Naive thymus-derived CD8-positive, alpha-beta T cell (primary cell): ENCODE data around the gene SEMA4G. TPM values are rescaled to one million over a fixed set of nuclear protein-coding genes. Genes with fewer than 3 reads are reported as not detected.
A peak's percentile ranks its signal among the peaks of the same experiment; 100 is the strongest.

ENCODE experiments used
- ATAC-seq, 2 donors: fragments of 150-1000 bp; cut with Tn5 transposase in 1 of 2; sonication (Bioruptor Pico), chemical (Tn5 transposase) in 1 of 2; 1 replicate in 1 of 2; 2 replicates in 1 of 2; pipeline ENCODE4 v1.10.0; 2021; ENCODE audit warnings: mild to moderate bottlenecking in 2 of 2, moderate library complexity in 2 of 2
- POLR2A ChIA-PET: fragments of 350-600 bp; sonication (Branson Sonifier 250); formaldehyde crosslinking; loops from one replicate; lab custom pipeline; 2021; ENCODE audit warnings: antibody characterized with exemption; lab: Charles Lee
- DNase-seq, 10 donors: peaks; one replicate each; pipeline versions ENCODE4 v3.0.0 to v3.0.0-alpha.2; 2020 to 2022
- H3K27ac Mint-ChIP-seq, 10 donors: one replicate each; pipeline ENCODE4 v1.8.0; 2020 to 2022; ENCODE audit warnings: mild to moderate bottlenecking in 10 of 10, mixed read lengths in 10 of 10, moderate library complexity in 4 of 10, inconsistent platforms in 1 of 10
- H3K27me3 Mint-ChIP-seq, 5 donors: one replicate each; pipeline ENCODE4 v1.8.0; 2021 to 2022; ENCODE audit warnings: mixed read lengths in 5 of 5
- H3K36me3 Mint-ChIP-seq, 3 donors: one replicate each; pipeline ENCODE4 v1.8.0; 2020 to 2022; ENCODE audit warnings: mixed read lengths in 3 of 3, mild to moderate bottlenecking in 2 of 3, inconsistent platforms in 1 of 3
- H3K4me1 Mint-ChIP-seq, 4 donors: one replicate each; pipeline ENCODE4 v1.8.0; 2021 to 2022; ENCODE audit warnings: mixed read lengths in 4 of 4
- H3K4me3 Mint-ChIP-seq, 10 donors: one replicate each; pipeline ENCODE4 v1.8.0; 2020 to 2022; ENCODE audit warnings: mild to moderate bottlenecking in 10 of 10, mixed read lengths in 10 of 10, moderate library complexity in 6 of 10, inconsistent platforms in 1 of 10
- H3K9me3 Mint-ChIP-seq, 9 donors: one replicate each; pipeline ENCODE4 v1.8.0; 2020 to 2022; ENCODE audit warnings: mixed read lengths in 9 of 9, mild to moderate bottlenecking in 3 of 9, inconsistent platforms in 1 of 9, moderate library complexity in 1 of 9
- polyA plus RNA-seq, 3 donors: library from polyadenylated mRNA; unstranded; fragments of 300-500 nt; fragmentation: Illumina TruSeq; gene quantifications; one replicate each; pipeline ENCODE4 v1.2.3, GENCODE V29; 2021
- total RNA-seq, 8 experiments: library from RNA in 2 of 8; stranded (reverse) in 2 of 8; gene quantifications; one replicate each; pipeline ENCODE4 v1.2.3 and lab custom pipeline; 2021 to 2026

The SEMA4G gene
- total and polyA plus RNA-seq, 5 experiments from 2014 or later = 0.14 to 2.0 (median 1.6) TPM; not detected in 2

GRCh38 chr10:100982916-100983830 is 13.9 kb downstream of the SEMA4G start:
- no peak for DNase-seq
- peak overlapping the region in 1 of 10 donors; percentile 73 for H3K4me3 Mint-ChIP-seq
- no peaks in the 10 kb centered on the region for H3K27me3 Mint-ChIP-seq
- POLR2A ChIA-PET = no interaction called here
- H3K27ac Mint-ChIP-seq = no peak overlapping the region
- H3K36me3 Mint-ChIP-seq = peaks cover 0 to 46% (median 13%) of the 10 kb centered on the region in 3 donors
- no peaks in the 10 kb centered on the region for H3K9me3 Mint-ChIP-seq
- H3K4me1 Mint-ChIP-seq = peaks cover 13 to 32% (median 29%) of the 10 kb centered on the region in 4 donors
- ATAC-seq = no peak

DNA sequence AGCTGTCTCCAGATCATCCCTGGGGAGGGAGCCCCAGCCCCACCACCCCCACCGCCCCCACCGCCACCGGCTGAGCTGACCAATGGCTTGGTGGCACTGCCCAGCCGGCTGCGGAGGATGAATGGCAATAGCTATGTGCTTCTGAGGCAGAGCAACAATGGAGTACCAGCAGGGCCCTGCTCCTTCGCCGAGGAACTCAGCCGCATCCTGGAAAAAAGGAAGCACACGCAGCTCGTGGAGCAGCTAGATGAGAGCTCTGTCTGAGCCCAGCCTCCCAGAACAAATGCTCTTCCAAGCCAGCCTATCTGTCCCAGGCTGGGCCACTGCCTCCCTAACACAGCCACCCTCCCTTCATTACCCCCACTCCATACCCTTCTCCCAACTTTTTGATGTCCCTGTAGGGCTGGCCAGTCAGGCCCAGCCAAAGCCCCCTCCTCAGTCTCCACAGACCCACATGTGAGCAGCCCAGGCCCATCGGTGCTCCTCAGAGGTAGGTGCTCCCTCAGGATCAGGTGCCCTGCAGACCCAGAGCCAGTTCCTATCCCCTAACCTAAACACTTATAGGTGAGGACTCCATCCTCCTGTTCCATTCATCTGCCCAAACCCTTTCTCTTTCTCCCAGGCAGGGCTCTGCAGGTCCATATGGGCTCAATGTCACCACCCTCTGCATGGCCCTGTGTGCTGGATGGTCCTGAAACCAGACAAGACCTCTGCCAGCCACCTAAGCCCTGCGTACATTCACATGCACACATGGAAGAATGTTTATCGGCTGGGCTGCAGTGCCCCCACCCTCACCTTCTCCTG is 14.8 kb downstream of the SEMA4G start:
- Mint-ChIP-seq H3K4me1 (peaks cover 13 to 38% (median 30%) of the 10 kb centered on the region in 4 donors), H3K4me3 (peak overlapping the region in 1 of 10 donors; percentile 40), H3K36me3 (peaks cover 0 to 45% (median 13%) of the 10 kb centered on the region in 3 donors), H3K27me3 (no peaks in the 10 kb centered on the region), H3K27ac (peak overlapping the region in 3 of 10 donors; percentile 38 to 80 (median 79)), H3K9me3 (no peaks in the 10 kb centered on the region)
- POLR2A ChIA-PET = interaction anchor here (6.7 kb wide), 1 partner anchor 13 kb away, joined by 82 read pairs; the partner anchor contains the start of gene LZTS2
- DNase-seq = no peak
- ATAC-seq = no peak

- H3K27ac Mint-ChIP-seq = peak overlapping the region in 1 of 10 donors; percentile 38
- H3K36me3 Mint-ChIP-seq = peaks cover 0 to 47% (median 15%) of the 10 kb centered on the region in 3 donors
Measured at GRCh38 chr10:100984672-100985177, 15.4 kb downstream of the SEMA4G start.

GRCh38 chr10:100985336-100985735 is 16.0 kb downstream of the SEMA4G start:
- no peak for ATAC-seq
- H3K36me3 Mint-ChIP-seq = peaks cover under 1 to 44% (median 15%) of the 10 kb centered on the region in 3 donors
- POLR2A ChIA-PET = interaction anchor here (6.7 kb wide), 1 partner anchor 12 kb away, joined by 82 read pairs; the partner anchor contains the start of gene LZTS2
- H3K27ac Mint-ChIP-seq = peak overlapping the region in 1 of 10 donors; percentile 37
- no peak for DNase-seq
- H3K27me3 Mint-ChIP-seq = no peaks in the 10 kb centered on the region
- peaks cover 13 to 48% (median 35%) of the 10 kb centered on the region in 4 donors for H3K4me1 Mint-ChIP-seq
- H3K9me3 Mint-ChIP-seq = no peaks in the 10 kb centered on the region
- peak overlapping the region; percentile 2 to 100 (median 96) for H3K4me3 Mint-ChIP-seq

More at GRCh38 chr10:100984672-100985177, 15.4 kb downstream of the SEMA4G start:
- Mint-ChIP-seq H3K4me3 (no peak overlapping the region), H3K4me1 (peaks cover 13 to 44% (median 34%) of the 10 kb centered on the region in 4 donors), H3K9me3 (no peaks in the 10 kb centered on the region), H3K27me3 (no peaks in the 10 kb centered on the region)
- POLR2A ChIA-PET = interaction anchor here (6.7 kb wide), 1 partner anchor 13 kb away, joined by 82 read pairs; the partner anchor contains the start of gene LZTS2
- no peak for DNase-seq
- ATAC-seq = no peak

DNA sequence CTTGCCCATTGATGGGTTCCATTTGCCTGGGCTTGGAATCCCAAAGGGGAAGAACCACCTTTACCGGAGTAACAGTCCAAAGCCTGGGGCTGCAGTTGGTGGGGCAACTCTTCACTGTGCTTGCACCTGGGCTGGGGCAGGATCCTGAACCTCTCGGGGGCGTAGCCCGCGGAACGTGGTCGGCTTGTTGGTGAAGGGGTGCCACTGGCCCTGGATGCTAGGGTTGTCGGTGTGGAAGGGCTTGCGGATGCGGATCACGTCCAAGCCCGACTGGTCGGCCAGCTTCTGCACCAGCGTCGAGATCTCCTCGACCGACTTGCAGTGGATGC is 17.3 kb downstream of the SEMA4G start:
- H3K9me3 Mint-ChIP-seq = no peaks in the 10 kb centered on the region
- ATAC-seq (no peak), DNase-seq (no peak)
- H3K27ac Mint-ChIP-seq = peak overlapping the region in 8 of 10 donors; percentile 85 to 97 (median 94)
- H3K36me3 Mint-ChIP-seq = peaks cover 5 to 47% (median 22%) of the 10 kb centered on the region in 3 donors
- peak overlapping the region; percentile 95 to 100 (median 97) for H3K4me3 Mint-ChIP-seq
- no peaks in the 10 kb centered on the region for H3K27me3 Mint-ChIP-seq
- H3K4me1 Mint-ChIP-seq = peaks cover 21 to 56% (median 44%) of the 10 kb centered on the region in 4 donors
- POLR2A ChIA-PET = interaction anchor here (1.6 to 6.7 kb wide), 2 partner anchors 11 to 12 kb away, joined by 4 to 82 read pairs; partner anchors contain the start of gene LZTS2

- Mint-ChIP-seq H3K4me1 (peaks cover 21 to 56% (median 44%) of the 10 kb centered on the region in 4 donors), H3K9me3 (no peaks in the 10 kb centered on the region), H3K27ac (peak within 1 kb of the TSS; percentile 85 to 97 (median 95)), H3K27me3 (no peaks in the 10 kb centered on the region), H3K36me3 (peaks cover 5 to 44% (median 19%) of the 10 kb centered on the region in 3 donors), H3K4me3 (peak within 1 kb of the TSS; percentile 95 to 100 (median 97))
- POLR2A ChIA-PET = interaction anchor here (0.7 to 6.7 kb wide), 5 partner anchors 10 to 74 kb away, joined by 3 to 82 read pairs (median 3); partner anchors contain the start of genes LZTS2, PDZD7 and SFXN3
- ATAC-seq (peak; percentile 96 to 97), DNase-seq (peak; percentile 73 to 93 (median 83))
Measured at GRCh38 chr10:100986952-100987684, 17.8 kb downstream of the SEMA4G start, which contains the start of the genes MRPL43 and TWNK. TSS of gene MRPL43 (minus strand) at chr10:100987497. CDS start at chr10:100987443, 54 bp downstream. TSS of gene TWNK (plus strand) at chr10:100987543. CDS start at chr10:100988211, 668 bp downstream.

- peak; percentile 2 to 8 for ATAC-seq
- H3K36me3 Mint-ChIP-seq = peaks cover 5 to 43% (median 16%) of the 10 kb centered on the region in 3 donors
- POLR2A ChIA-PET = interaction anchor here (0.7 to 6.7 kb wide), 5 partner anchors 10 to 74 kb away, joined by 3 to 82 read pairs (median 3); partner anchors contain the start of genes LZTS2, PDZD7 and SFXN3
Measured at GRCh38 chr10:100987685-100988049, 18.4 kb downstream of the SEMA4G start.

DNA sequence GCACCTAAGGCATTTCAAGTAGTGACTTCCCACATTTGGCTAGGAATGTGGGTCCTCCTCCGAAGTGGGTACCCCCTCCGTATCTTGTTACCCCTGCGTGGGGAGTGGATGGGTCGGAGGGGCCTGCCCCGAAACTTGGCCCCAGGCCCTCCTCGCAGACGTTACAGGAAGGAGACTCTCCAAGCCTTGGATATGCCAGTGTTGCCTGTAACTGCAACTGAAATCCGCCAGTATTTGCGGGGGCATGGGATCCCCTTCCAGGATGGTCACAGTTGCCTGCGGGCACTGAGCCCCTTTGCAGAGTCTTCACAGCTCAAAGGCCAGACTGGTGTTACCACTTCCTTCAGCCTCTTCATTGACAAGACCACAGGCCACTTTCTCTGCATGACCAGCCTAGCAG is 18.9 kb downstream of the SEMA4G start:
- Mint-ChIP-seq H3K36me3 (peaks cover 5 to 45% (median 14%) of the 10 kb centered on the region in 3 donors), H3K9me3 (no peaks in the 10 kb centered on the region), H3K4me1 (peaks cover 21 to 56% (median 44%) of the 10 kb centered on the region in 4 donors), H3K27ac (peak overlapping the region in 3 of 10 donors; percentile 85 to 94 (median 90)), H3K27me3 (no peaks in the 10 kb centered on the region), H3K4me3 (peak overlapping the region; percentile 95 to 100 (median 97))
- DNase-seq (no peak), ATAC-seq (no peak)
- POLR2A ChIA-PET = interaction anchor here (6.7 kb wide), 1 partner anchor 9 kb away, joined by 82 read pairs; the partner anchor contains the start of gene LZTS2

More at GRCh38 chr10:100987685-100988049, 18.4 kb downstream of the SEMA4G start:
- peak overlapping the region; percentile 85 to 97 (median 95) for H3K27ac Mint-ChIP-seq
- no peaks in the 10 kb centered on the region for H3K9me3 Mint-ChIP-seq
- no peaks in the 10 kb centered on the region for H3K27me3 Mint-ChIP-seq
- H3K4me3 Mint-ChIP-seq = peak overlapping the region; percentile 95 to 100 (median 97)
- H3K4me1 Mint-ChIP-seq = peaks cover 21 to 56% (median 44%) of the 10 kb centered on the region in 4 donors
- no peak for DNase-seq

GRCh38 chr10:100989088-100989487 is 19.8 kb downstream of the SEMA4G start:
- H3K36me3 Mint-ChIP-seq = peaks cover 5 to 48% (median 14%) of the 10 kb centered on the region in 3 donors
- H3K27me3 Mint-ChIP-seq = no peaks in the 10 kb centered on the region
- H3K4me1 Mint-ChIP-seq = peaks cover 20 to 56% (median 44%) of the 10 kb centered on the region in 4 donors
- H3K4me3 Mint-ChIP-seq = peak overlapping the region in 5 of 10 donors; percentile 28 to 71 (median 41)
- no peaks in the 10 kb centered on the region for H3K9me3 Mint-ChIP-seq
- H3K27ac Mint-ChIP-seq = no peak overlapping the region
- DNase-seq (no peak), ATAC-seq (no peak)
- POLR2A ChIA-PET = interaction anchor here (6.7 kb wide), 1 partner anchor 8 kb away, joined by 82 read pairs; the partner anchor contains the start of gene LZTS2

DNA sequence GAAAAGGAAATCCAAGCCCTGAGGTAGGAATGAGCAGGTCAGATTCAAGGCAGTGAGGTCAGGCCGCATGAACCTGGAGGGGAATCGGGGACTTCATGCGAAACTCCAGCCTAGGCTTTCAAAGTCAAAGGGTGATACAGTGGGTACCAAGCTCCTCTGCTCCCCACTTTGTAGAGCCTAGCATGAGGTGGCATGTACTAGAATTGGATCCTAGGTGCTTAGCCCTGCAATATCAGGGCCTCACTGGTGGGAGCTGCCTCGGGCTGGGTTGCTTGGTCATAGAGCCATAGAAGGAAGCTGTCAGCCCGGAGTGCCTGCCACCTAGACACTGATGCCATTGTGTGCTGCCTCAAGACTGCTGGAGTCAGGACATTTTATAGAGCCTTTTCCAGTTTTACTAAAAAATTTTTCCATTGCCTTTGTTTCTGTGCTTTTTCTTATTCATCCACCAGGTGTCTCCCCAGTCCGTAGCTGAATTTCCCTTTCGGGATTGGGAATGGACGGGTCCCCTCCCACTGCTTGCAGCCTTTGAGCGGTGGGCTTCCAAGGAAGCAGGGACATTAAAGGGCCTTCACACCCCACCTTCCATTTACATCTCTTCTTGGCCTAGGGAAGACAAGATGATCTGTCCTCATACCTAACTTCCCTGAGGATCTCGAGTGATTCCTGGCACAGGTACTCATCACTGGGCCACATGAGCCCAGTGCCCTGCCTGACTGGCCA is 24.8 kb downstream of the SEMA4G start:
- Mint-ChIP-seq H3K4me1 (peaks cover 28 to 37% (median 34%) of the 10 kb centered on the region in 4 donors), H3K9me3 (no peaks in the 10 kb centered on the region), H3K27ac (peak overlapping the region in 8 of 10 donors; percentile 17 to 93 (median 66)), H3K27me3 (no peaks in the 10 kb centered on the region), H3K4me3 (peak overlapping the region in 1 of 10 donors; percentile 59), H3K36me3 (peaks cover 5 to 41% (median 11%) of the 10 kb centered on the region in 3 donors)
- POLR2A ChIA-PET = no interaction called here
- no peak for DNase-seq
- ATAC-seq = no peak
